Measurements from ENCODE around the gene PRM3. TPM values are rescaled to one million over a fixed set of nuclear protein-coding genes. Genes with fewer than 3 reads are reported as not detected.

PRM3 gene
- total RNA-seq, 1 donor from 2014 or later = not detected

DNA sequence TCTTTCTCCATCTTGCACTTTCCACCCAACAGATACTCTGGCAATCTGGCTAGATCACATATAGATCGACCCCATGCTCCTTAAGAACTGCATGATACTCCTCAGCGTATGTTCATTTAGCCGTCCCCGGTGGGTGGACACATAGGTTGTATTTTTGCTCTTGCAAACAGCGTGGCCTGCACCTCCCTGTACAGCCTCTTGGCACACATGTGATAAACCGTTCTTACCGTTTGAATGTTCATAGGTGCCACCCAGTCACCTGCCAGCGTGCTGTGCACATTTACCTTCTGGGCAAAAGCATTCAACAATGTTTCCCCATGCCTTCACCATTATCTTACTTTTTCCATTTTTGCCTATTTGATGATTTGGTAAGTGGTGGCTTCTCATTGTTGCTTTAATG lies 10.5 kb downstream of the PRM3 start:
- Mint-ChIP-seq H3K36me3 (ENCODE audit: unreplicated experiment) (no peaks in the 10 kb centered on the region), H3K27ac (ENCODE audit: unreplicated experiment) (no peak overlapping the region), H3K4me1 (ENCODE audit: low read depth, unreplicated experiment) (no peaks in the 10 kb centered on the region), H3K9me3 (ENCODE audit: unreplicated experiment) (peaks cover 3% of the 10 kb centered on the region), H3K4me3 (ENCODE audit: unreplicated experiment) (no peak overlapping the region), H3K27me3 (ENCODE audit: unreplicated experiment) (peaks cover 2% of the 10 kb centered on the region)
- DNase-seq = no peak
- TF ChIP-seq, protein P1, sequence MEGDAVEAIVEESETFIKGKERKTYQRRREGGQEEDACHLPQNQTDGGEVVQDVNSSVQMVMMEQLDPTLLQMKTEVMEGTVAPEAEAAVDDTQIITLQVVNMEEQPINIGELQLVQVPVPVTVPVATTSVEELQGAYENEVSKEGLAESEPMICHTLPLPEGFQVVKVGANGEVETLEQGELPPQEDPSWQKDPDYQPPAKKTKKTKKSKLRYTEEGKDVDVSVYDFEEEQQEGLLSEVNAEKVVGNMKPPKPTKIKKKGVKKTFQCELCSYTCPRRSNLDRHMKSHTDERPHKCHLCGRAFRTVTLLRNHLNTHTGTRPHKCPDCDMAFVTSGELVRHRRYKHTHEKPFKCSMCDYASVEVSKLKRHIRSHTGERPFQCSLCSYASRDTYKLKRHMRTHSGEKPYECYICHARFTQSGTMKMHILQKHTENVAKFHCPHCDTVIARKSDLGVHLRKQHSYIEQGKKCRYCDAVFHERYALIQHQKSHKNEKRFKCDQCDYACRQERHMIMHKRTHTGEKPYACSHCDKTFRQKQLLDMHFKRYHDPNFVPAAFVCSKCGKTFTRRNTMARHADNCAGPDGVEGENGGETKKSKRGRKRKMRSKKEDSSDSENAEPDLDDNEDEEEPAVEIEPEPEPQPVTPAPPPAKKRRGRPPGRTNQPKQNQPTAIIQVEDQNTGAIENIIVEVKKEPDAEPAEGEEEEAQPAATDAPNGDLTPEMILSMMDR (IDR thresholded peaks at IDR 0.05; ENCODE audit: partially characterized antibody, unreplicated experiment) = no peak

DNA sequence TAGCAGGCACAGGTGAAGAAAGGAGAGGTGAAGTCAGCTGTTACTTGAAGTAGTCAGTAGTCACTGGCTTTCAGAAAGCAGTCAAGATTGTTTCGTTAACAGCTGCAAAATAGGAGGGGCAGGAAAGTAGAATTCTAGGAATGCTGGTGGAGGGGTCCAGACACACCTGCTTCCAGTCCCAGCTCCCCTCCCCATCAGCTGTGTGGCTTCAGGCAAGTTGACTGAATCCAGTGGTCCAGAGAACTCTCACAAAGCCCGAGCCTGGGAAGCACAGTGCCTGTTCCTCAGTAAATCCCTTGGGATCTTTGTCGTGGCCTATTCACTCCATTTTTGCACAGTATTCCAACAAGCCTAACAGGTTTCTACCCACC lies 12.8 kb downstream of the PRM3 start:
- no peak overlapping the region for H3K4me3 Mint-ChIP-seq (ENCODE audit: unreplicated experiment)
- H3K36me3 Mint-ChIP-seq (ENCODE audit: unreplicated experiment) = no peaks in the 10 kb centered on the region
- TF ChIP-seq, protein P1 (IDR thresholded peaks at IDR 0.05; ENCODE audit: partially characterized antibody, unreplicated experiment) = no peak
- H3K9me3 Mint-ChIP-seq (ENCODE audit: unreplicated experiment) = peaks cover 9% of the 10 kb centered on the region
- H3K27ac Mint-ChIP-seq (ENCODE audit: unreplicated experiment) = no peak overlapping the region
- H3K4me1 Mint-ChIP-seq (ENCODE audit: low read depth, unreplicated experiment) = peaks cover 2% of the 10 kb centered on the region
- no peak for DNase-seq
- H3K27me3 Mint-ChIP-seq (ENCODE audit: unreplicated experiment) = peaks cover 12% of the 10 kb centered on the region

DNA sequence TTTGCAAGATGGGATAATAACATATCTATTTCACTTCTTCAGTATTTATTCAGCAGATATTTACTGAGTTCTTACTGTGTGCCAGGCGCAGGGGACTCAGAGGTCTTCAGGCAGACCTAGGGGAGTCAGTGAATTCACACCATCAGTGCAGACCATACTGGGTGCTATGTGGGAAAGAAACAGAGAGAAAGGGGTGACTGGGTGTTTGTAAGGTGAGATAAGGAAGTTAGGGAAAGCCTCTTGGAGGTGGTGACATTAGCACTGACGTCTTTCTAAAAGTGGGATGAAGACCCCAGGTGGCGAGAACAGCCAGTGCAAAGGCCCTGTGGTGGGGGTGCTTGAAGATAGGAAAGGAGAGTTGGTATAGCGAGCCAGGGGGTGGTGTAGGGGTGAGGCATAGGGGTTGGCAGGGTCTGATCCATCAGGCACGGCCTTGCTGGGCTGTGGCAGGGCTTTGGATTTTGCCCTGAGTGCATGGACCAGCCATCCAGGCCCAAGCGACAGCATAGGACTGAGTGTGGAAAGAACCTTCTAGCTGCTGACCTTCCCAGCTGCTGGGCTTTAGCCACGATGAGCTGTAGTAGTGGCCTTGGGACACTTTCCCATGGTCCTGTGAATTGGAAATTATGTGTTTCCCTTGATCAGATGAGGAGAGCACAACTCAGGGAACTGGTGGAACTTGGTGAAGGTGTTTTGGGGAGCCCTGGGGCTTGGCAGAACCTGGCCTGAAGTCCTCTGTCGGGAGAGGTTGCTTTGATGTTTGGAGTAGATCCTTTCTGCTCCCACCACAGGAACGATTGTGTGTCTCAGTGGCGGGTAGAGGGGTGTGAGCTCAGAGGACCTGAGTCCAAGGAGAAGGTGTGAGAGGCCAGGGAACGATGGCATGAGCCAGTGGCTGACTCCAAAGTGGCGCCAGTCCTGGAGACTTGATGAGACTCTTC lies 13.5 kb downstream of the PRM3 start:
- Mint-ChIP-seq H3K27me3 (ENCODE audit: unreplicated experiment) (peaks cover 12% of the 10 kb centered on the region), H3K27ac (ENCODE audit: unreplicated experiment) (no peak overlapping the region), H3K4me3 (ENCODE audit: unreplicated experiment) (no peak overlapping the region), H3K4me1 (ENCODE audit: low read depth, unreplicated experiment) (peaks cover 2% of the 10 kb centered on the region), H3K36me3 (ENCODE audit: unreplicated experiment) (no peaks in the 10 kb centered on the region), H3K9me3 (ENCODE audit: unreplicated experiment) (peaks cover 9% of the 10 kb centered on the region)
- DNase-seq = no peak
- TF ChIP-seq, protein P1 (IDR thresholded peaks at IDR 0.05; ENCODE audit: partially characterized antibody, unreplicated experiment) = no peak

DNA sequence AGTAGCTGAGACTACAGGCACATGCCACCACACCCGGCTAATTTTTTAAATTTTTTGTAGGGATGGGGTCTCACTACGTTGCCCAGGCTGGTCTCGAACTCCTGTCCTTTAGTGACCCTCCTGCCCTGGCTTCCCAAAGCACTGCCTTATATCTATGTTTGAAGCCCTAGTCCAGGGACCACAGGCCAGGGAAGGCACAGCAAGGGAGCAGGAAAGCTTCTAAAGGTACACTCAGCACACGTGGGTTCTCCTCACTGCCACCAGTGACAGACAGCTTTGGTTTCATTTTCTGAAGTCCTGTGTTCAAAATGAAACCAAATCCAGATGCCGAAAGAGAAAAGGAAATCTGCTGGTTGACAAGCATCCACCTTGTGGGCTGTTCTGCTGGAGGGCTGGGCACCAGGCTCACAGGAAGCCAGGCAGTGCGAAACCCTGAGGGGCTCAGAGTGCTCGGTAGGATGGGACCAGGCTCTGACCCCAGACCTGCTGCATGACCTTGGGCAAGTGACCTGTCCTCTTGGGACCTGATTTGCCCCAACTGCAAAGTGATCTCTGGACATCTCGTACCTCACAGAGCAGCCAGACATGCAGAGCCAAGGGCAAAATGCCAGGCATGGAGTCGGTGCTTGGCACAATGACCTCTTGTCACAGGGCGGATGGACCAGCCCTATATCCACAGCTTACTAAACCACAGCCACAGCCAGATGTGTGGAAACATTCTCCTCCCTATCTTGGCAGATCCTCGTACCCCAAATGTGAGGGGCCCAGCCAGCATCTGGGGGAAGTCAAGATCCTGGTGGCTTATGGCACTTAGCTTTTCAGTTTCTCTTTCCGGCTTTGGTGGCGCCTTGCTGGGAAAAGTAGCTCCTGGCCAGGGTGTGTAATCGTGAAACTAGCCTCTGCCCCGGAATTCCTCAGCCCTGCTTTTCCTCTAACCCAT lies 14.6 kb downstream of the PRM3 start:
- TF ChIP-seq, protein P1 (IDR thresholded peaks at IDR 0.05; ENCODE audit: partially characterized antibody, unreplicated experiment) = no peak
- no peak for DNase-seq
- Mint-ChIP-seq H3K27ac (ENCODE audit: unreplicated experiment) (no peak overlapping the region), H3K27me3 (ENCODE audit: unreplicated experiment) (peaks cover 12% of the 10 kb centered on the region), H3K4me3 (ENCODE audit: unreplicated experiment) (no peak overlapping the region), H3K9me3 (ENCODE audit: unreplicated experiment) (peaks cover 9% of the 10 kb centered on the region), H3K36me3 (ENCODE audit: unreplicated experiment) (no peaks in the 10 kb centered on the region), H3K4me1 (ENCODE audit: low read depth, unreplicated experiment) (peaks cover 2% of the 10 kb centered on the region)
